HepG2 (cell line): ENCODE measurements around the gene PPP2R1B. TPM values are rescaled to one million over a fixed set of nuclear protein-coding genes. Genes with fewer than 3 reads are reported as not detected.

ENCODE experiments used
- ARHGAP35 ChIP-seq: sonication (generic); formaldehyde crosslinking; IDR thresholded peaks from 2 replicates; pipeline ENCODE4 v1.9.0; 2022; ENCODE audit warnings: mild to moderate bottlenecking, inconsistent platforms, moderate library complexity, missing genetic modification reagents, borderline replicate concordance
- BCL3 ChIP-seq: sonication (generic); formaldehyde crosslinking; IDR thresholded peaks from 2 replicates; pipeline ENCODE4 v1.5.1; 2020; ENCODE audit warnings: mild to moderate bottlenecking, missing genetic modification reagents, moderate library complexity
- DZIP1 ChIP-seq: sonication (generic); formaldehyde crosslinking; IDR thresholded peaks from 2 replicates; pipeline ENCODE4 v1.5.0; 2020; ENCODE audit warnings: mild to moderate bottlenecking, missing genetic modification reagents
- ERF ChIP-seq: IDR thresholded peaks from 2 replicates; pipeline ENCODE4 v1.6.1; 2018; ENCODE audit warnings: missing biosample characterization, missing genetic modification reagents
- FOXO1 ChIP-seq: sonication (generic); formaldehyde crosslinking; IDR thresholded peaks from 2 replicates; pipeline ENCODE4 v1.4.0; 2020; ENCODE audit warnings: missing genetic modification reagents
- HDAC1 ChIP-seq: sonication (generic); formaldehyde crosslinking; IDR thresholded peaks from 2 replicates; pipeline ENCODE4 v1.5.1; 2020; ENCODE audit warnings: mild to moderate bottlenecking, missing genetic modification reagents
- HMG20A ChIP-seq: IDR thresholded peaks from 2 replicates; pipeline ENCODE4 v1.6.1; 2016; ENCODE audit warnings: borderline replicate concordance
- HNF4A ChIP-seq: sonication (generic); formaldehyde crosslinking; IDR thresholded peaks from 2 replicates; pipeline ENCODE4 v1.4.0; 2020; ENCODE audit warnings: missing genetic modification reagents
- HOXA3 ChIP-seq: sonication (generic); formaldehyde crosslinking; IDR thresholded peaks from 2 replicates; pipeline ENCODE4 v1.5.0; 2020; ENCODE audit warnings: missing genetic modification reagents
- HOXA5 ChIP-seq: sonication (generic); formaldehyde crosslinking; IDR thresholded peaks from 2 replicates; pipeline ENCODE4 v1.4.0; 2020; ENCODE audit warnings: missing genetic modification reagents
- MAX ChIP-seq: IDR thresholded peaks from 2 replicates; pipeline ENCODE4 v1.6.1; 2012; ENCODE audit warnings: inconsistent platforms
- MED13 ChIP-seq: sonication (generic); formaldehyde crosslinking; IDR thresholded peaks from 2 replicates; pipeline ENCODE4 v1.5.0; 2020; ENCODE audit warnings: missing genetic modification reagents
- MEIS1 ChIP-seq: sonication (generic); formaldehyde crosslinking; IDR thresholded peaks from 2 replicates; pipeline ENCODE4 v1.9.0; 2021; ENCODE audit warnings: mild to moderate bottlenecking, missing genetic modification reagents, moderate library complexity, borderline replicate concordance
- MLX ChIP-seq: IDR thresholded peaks from 2 replicates; pipeline ENCODE4 v1.6.1; 2016
- SCMH1 ChIP-seq: sonication (generic); formaldehyde crosslinking; IDR thresholded peaks from 2 replicates; pipeline ENCODE4 v1.9.0; 2021; ENCODE audit warnings: missing genetic modification reagents, mild to moderate bottlenecking, borderline replicate concordance
- SNAI1 ChIP-seq: sonication (generic); formaldehyde crosslinking; IDR thresholded peaks from 2 replicates; pipeline ENCODE4 v1.5.0; 2020; ENCODE audit warnings: mild to moderate bottlenecking, missing genetic modification reagents, borderline replicate concordance
- TAF1 ChIP-seq: sonication (generic); formaldehyde crosslinking; IDR thresholded peaks from 2 replicates; pipeline ENCODE4 v1.4.0; 2020; ENCODE audit warnings: missing genetic modification reagents
- TBX3 ChIP-seq: fragments of 450-650 bp; IDR thresholded peaks from 2 replicates; pipeline ENCODE4 v1.6.1; 2017; ENCODE audit warnings: antibody characterized with exemption, mild to moderate bottlenecking, inconsistent platforms, borderline replicate concordance
- TRAFD1 ChIP-seq: sonication (generic); formaldehyde crosslinking; IDR thresholded peaks from 2 replicates; pipeline ENCODE4 v1.5.1; 2020; ENCODE audit warnings: missing genetic modification reagents, mild to moderate bottlenecking, borderline replicate concordance
- ZBTB1 ChIP-seq: sonication (generic); formaldehyde crosslinking; IDR thresholded peaks from 2 replicates; pipeline ENCODE4 v1.4.0; 2020; ENCODE audit warnings: missing genetic modification reagents, borderline replicate concordance
- ZFP36 ChIP-seq: fragments of 150-350 bp; IDR thresholded peaks from 2 replicates; pipeline ENCODE4 v1.6.1; 2018; ENCODE audit warnings: borderline replicate concordance, low read length, low read depth; ENCODE audit not compliant: partially characterized antibody
- ZNF12 ChIP-seq: sonication (generic); formaldehyde crosslinking; IDR thresholded peaks from 2 replicates; pipeline ENCODE4 v1.5.0; 2020; ENCODE audit warnings: missing genetic modification reagents
- ZNF550 ChIP-seq: sonication (generic); formaldehyde crosslinking; IDR thresholded peaks from 2 replicates; pipeline ENCODE4 v1.4.0; 2020; ENCODE audit warnings: mild to moderate bottlenecking, missing genetic modification reagents, borderline replicate concordance
- ZNF557 ChIP-seq: sonication (generic); formaldehyde crosslinking; IDR thresholded peaks from 2 replicates; pipeline ENCODE4 v1.4.0; 2020; ENCODE audit warnings: missing genetic modification reagents
- ZNF724P ChIP-seq: sonication (generic); formaldehyde crosslinking; IDR thresholded peaks from 2 replicates; pipeline ENCODE4 v1.8.0; 2022; ENCODE audit warnings: missing genetic modification reagents, borderline replicate concordance
- ZNF839 ChIP-seq: sonication (generic); formaldehyde crosslinking; IDR thresholded peaks from 2 replicates; pipeline ENCODE4 v1.4.0; 2020; ENCODE audit warnings: missing genetic modification reagents, mild to moderate bottlenecking, borderline replicate concordance
- polyA plus RNA-seq, 8 experiments: library from polyadenylated mRNA; depleted of rRNA in 3 of 8; stranded (reverse) in 7 of 8; unstranded in 1 of 8; fragments of >200 nt; fragmentation: Illumina TruSeq in 4 of 8; extraction: Trizol in 4 of 8; gene quantifications; 2 replicates each; pipeline versions ENCODE4 v1.2.1 to v1.2.3, GENCODE V29; 2011 to 2016; ENCODE audit warnings: low read depth in 4 of 8, missing spikeins in 1 of 8, mixed read lengths in 1 of 8; ENCODE audit not compliant: insufficient read depth in 1 of 8
- total RNA-seq, 5 experiments: library from RNA; depleted of rRNA; stranded (reverse); fragments of >200 nt; fragmentation: Illumina TruSeq; extraction: Trizol; gene quantifications; 2 replicates each; pipeline ENCODE4 v1.2.3, GENCODE V29; 2016; ENCODE audit warnings: low read depth in 1 of 5

Gene PPP2R1B
- total and polyA plus RNA-seq, 2 of the 13 experiments (the other 11 are each of a cell fraction or from before 2014, with no cell fraction given) = 22.1 to 56.8 TPM

GRCh38 chr11:111785886-111786412, 19.8 kb upstream of the PPP2R1B start (continued):
- TF ChIP-seq ZFP36 (no peak), MAX (0 out of 2 replicates have a peak, but pooled peaks have one; percentile 17), ZNF550 (CRISPR knock-in tag) (no peak), HDAC1 (CRISPR knock-in tag) (0 out of 2 replicates have a peak, but pooled peaks have one; percentile 24), ZNF557 (no peak), SCMH1 (CRISPR knock-in tag) (no peak), HNF4A (CRISPR knock-in tag) (peak; percentile 70), DZIP1 (CRISPR knock-in tag) (no peak), MLX (CRISPR knock-in tag) (no peak), ZBTB1 (CRISPR knock-in tag) (no peak), BCL3 (no peak), HMG20A (peak; percentile 73), ZNF12 (no peak), HOXA3 (0 out of 2 replicates have a peak, but pooled peaks have one; percentile 36), ERF (CRISPR knock-in tag) (peak; percentile 35; the same call in 1 of the 2 replicates), ZNF724P (CRISPR knock-in tag) (no peak), TAF1 (CRISPR knock-in tag) (no peak), ZNF839 (CRISPR knock-in tag) (no peak), SNAI1 (CRISPR knock-in tag) (no peak), MED13 (CRISPR knock-in tag) (no peak), MEIS1 (CRISPR knock-in tag) (no peak), FOXO1 (CRISPR knock-in tag) (peak; percentile 26; the same call in 1 of the 2 replicates), ARHGAP35 (CRISPR knock-in tag) (no peak), HOXA5 (CRISPR knock-in tag) (no peak), TRAFD1 (CRISPR knock-in tag) (no peak; the same call in 1 of the 2 replicates), TBX3 (no peak)
